Stimulated activated CD4-positive, alpha-beta T cell treated with anti-CD3 and anti-CD28 coated beads, Interleukin-1b, Interleukin-23, amount 100 ng/mL, for 24 hours (primary cell): Measurements from ENCODE around the gene NUDT4.
A peak's percentile ranks its signal among the peaks of the same experiment; 100 is the strongest.
"Not testable (repeated sequence)": the region's sequence is repeated elsewhere in the genome, so short reads cannot be mapped to it uniquely, and the experiment has no call there.

ENCODE experiments used
- DNase-seq, 4 experiments: peaks; one replicate each; pipeline ENCODE4 v3.0.0-alpha.2; 2020; ENCODE audit warnings: low read depth in 4 of 4, low spot score in 1 of 4

Gene NUDT4

GRCh38 chr12:93399183-93399863 lies 21.6 kb downstream of the NUDT4 start:
- not testable (repeated sequence) for DNase-seq

GRCh38 chr12:93402333-93403311 lies 24.9 kb downstream of the NUDT4 start:
- DNase-seq = peak in 1 of 4 experiments; percentile 23

DNA sequence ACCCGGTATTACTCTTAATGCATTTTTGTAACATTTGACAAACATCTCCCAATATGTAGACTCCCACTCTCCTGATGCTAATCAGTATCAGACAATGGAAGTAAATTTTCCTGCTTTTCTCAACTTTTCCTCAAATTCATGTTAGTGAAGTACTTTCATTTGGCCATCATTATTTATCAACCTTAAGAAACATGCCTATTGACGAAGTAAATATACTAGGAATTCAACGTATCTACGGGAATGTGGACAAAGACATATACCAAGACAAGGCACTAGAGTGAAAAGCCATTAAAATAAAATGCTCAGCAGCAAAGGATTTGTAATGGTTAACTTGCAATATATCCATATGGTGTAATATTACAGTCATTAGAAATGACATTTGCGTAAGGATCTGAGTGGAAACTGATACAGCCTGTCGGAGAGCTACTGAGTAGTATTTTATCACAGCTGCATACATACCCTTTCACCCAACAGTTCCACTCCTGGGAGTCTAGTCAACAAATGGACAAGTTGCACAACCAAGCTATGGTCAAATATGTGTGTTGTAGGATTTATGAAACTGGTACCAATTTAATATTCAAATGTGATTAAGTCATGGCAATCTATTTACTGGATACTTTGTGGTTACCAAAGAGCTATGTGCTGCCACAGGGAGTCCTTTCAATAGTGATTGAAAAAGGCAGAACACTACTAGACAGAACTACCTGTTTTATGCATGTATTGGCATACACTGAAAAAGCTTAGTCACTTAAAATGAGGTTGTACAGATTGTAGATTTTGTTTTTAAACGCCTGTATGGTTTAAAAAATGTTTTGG lies 26.5 kb downstream of the NUDT4 start:
- DNase-seq = no peak

DNA sequence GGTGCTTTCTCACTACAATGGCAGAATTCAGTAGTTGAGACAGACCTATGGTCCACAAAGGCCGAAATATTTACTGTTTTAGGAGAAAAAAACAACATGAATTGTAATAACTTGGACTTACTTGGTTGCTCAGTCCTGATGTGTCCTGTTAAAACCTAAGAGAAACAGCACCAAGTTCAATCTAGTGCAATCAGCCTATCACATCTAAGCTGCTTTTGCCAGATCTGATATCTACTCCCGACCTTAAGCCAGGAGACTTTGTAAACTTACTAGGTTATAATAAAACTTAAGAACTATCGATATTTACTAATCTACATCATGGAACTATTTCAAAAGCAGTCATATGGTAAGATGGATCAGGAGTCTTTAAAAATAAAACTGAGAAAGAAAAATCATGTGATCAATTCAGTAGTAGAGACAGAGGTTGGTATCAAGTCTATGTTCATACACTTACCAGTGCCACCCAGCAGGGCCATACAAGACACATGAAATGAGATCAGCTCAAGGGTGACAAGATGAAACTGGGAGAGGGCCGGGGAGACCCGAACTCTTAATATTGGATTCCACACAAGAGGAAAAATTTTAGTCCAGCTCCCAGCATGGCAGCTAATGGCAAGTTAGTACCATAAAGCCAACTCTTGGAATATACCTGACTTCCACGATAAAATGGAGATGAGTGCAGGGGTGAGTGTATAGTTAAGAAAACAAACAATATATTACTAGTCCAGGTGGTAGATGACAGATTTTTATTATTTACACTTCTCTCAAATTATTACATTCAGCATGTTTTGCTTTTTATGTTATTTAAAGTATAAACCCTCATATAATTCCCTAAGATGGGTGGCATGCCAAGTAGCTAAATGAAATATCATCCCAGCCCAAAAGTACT lies 27.5 kb downstream of the NUDT4 start:
- DNase-seq = no peak

DNA sequence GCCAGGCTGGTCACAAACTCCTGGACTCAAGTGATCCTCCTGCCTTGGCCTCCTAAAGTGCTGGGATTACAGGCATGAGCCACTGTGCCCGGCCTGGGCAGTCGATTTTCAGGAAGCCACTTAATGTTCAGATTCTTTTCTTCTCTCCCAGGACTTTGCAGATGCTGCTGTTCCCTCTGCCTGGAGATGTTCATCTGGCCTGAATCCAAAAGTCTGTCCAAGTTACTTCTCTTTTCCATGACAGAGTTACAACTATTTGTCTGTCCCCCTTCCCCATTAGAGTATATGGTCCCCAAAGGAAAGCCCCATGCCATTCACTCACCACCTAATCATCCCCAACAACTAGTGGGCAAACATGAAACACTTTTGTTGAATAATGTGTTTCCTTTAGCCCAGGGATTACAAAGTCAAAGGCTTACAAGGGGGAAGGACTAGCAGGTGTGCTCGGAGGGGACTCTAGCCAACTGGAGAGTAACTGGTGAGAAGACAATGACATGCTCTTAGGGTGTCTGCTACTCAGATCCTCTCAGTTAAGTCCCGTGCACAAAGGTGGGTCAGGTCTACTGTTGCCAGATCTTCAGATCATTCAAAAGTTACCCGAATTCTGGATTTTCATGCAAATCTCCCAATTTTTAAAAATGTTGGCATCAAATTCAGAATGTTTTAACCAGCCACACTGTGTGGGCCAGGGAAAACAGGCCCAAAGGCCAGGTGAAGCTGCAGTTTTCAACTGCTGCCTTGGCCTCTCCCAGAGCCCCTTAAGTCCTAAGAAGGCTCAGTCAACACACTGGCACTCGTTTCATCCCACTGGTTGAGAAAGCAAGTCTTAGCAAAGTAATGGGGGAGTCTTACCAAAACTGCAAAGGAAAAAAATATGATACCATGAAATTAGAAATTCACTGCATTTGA lies 29.6 kb downstream of the NUDT4 start:
- DNase-seq = no peak

DNA sequence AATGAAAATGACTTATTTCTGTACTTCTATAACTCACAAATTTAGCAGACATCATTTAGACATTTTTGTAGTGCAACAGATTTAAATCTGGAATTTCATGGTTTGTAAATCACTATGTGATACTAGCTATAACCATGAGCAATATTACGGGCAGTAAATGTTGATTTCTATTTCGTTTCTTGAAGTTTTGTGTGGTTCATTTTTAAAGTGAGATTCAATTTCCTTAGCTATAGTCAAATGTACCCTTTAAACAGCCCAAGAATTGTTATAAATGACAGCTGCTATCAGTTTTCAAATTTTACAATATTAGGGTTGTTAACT lies 30.2 kb downstream of the NUDT4 start:
- DNase-seq = no peak

DNA sequence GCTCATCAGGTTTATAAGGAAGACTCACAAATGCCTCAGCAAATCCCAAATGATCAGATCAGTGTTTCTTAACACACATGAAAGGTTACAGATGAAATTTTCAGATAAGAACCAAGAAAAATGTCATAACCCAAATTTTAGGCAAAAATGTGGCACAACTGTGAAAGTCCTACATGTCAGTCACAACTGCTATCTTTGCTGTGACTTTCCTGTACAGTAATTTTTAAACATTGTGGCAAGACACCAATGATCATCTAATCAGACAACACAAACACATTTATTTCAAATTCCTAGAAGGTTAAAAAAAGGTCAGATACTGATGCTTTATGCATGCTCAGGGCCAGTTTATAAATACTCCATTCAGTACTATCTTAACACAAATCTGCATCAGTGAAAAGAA lies 31.1 kb downstream of the NUDT4 start:
- DNase-seq = no peak

DNA sequence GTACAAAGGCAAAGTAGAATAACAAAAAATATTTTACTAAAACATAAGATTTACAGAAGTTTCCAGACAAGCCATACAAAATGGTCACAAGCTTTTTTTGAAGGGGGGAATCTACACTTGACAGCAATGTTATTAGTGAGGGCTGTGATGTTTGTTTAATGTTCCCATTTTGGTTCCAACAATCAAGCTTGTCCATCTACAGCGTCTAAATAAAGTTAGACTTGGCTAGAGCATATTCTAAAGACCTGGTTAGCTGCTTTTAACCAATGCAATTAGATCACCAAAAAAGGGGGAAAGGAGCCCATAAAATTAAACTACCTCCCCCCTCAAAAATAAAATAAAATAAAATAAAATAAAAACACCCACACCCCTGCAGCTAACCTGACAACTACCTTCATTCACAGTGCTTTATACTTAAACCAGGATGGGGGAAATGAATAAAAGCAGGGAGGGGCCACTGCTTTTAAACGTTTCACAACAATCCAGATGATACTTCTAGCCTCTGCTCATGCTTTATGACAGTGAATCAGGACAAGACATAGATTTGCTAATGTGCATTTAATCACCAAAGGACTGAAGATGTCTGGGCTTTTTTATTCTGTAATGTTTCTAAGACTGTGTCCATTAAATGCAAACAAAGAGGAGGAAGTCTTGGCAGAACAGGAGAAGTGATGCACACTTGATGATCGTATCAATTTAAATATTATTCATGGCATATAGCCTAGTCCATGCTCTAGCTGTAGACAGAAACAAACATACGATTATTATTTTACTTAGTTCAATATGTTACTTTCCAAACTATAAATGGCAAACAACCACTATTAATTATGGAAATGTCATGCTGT lies 31.8 kb downstream of the NUDT4 start:
- not testable (repeated sequence) for DNase-seq

DNA sequence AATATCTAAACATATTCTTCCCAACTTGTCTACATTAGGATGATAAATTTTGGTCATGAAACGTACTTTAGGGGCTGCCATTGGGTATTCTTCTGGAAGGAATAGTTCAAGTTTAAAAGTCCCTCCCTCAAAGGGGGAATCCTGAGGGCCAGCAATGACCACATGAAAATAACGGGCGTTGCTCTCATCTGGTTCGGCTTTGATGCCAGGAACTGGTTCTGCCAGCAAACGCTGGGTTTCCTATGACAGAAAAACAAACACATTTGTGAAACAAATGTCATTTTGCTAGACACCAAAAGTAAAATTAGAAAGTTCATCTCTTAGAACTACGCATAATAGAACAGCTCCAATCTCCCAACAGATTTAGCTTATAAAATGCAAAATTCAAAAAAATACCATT lies 33.3 kb downstream of the NUDT4 start:
- not testable (repeated sequence) for DNase-seq

GRCh38 chr12:93412396-93412795 lies 34.7 kb downstream of the NUDT4 start:
- DNase-seq = not testable (repeated sequence)

- no peak for DNase-seq
Measured at GRCh38 chr12:93413064-93413463, 35.3 kb downstream of the NUDT4 start.

DNA sequence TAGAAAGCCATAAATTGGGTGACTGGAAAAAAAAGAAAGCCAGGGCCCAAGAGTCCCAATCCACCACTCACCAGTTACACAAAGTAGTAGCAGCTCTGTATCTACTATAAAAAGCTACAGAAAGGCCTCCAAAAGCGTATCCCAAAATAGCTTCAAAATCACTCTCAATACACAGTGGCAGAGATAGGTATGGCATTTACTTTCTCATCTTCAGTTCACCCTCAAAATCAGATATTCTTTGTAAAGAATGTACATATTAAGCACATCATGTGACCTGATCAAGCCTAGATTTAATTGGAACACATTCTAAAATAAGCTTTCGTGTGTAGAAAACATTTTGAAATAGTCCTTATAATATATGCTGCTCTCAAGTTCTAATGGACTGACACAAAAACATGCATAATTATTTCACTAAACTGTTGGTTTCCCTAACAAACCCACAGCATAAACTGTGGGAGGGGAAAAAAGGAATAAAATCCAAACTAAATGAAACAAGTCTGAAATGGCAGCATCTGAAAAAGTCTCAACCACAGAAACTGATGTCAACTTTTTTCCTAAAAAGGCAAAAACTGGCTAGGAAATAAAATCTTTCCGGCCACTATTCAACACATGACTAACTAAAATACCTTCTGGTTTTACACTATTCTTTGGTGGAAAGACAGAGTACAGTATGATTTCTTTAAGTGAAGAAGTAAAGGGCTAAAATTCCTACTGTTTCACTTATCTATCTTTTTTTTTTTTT lies 38.2 kb downstream of the NUDT4 start:
- DNase-seq = no peak

DNA sequence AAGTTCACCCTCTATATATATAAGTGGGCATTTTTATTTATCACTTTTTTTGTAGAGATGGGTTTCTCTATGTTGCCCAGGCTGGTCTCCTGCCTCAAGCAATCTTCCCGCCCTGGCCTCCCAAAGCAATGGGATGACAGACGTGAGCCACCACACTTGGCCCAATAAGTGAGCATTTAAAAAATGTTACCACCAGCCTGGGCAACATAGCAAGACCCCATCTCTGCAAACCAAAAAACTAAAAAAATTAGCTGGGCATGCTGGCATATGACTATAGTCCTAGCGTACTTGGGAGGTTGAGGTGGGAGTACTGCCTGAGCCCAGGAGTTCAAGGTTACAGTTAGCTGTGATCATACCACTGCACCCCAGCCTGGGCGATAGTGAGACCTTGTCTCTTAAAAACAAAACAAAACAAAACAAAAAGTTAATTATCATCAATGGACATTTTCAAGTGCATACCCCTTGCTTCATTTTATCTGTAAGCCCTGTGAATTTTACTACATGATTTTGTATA lies 40.3 kb downstream of the NUDT4 start:
- DNase-seq = no peak

DNA sequence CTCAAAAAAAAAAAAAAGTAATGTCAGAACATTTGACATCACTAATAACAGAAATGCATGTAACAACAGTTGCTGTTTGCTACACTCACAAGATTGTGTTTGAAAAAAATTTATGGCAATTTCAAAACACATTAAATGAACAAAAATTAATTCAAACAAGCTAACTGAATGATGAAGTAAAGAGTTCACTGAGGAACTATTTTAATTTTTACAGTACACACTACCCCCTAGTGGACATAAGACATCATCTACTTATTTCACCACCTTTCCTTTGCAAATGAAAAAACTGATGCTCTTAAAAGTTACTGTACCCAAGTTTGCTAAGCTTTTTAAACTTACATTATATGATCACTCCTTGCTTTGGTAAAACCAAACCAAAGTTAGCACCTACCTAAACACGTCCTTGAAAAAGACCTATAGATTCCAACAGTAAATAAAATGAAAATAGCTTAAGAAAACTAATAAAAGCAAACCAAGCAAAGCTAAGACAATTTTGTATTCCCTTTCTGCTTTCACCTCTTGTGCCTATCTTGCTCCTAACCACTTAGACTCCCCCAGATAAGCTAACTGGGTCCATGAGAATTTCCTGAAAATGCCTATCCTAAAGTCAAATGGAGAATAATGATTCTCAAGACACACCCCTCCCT lies 41.8 kb downstream of the NUDT4 start:
- no peak for DNase-seq

- no peak for DNase-seq
Measured at GRCh38 chr12:93422050-93422449, 44.3 kb downstream of the NUDT4 start.

DNA sequence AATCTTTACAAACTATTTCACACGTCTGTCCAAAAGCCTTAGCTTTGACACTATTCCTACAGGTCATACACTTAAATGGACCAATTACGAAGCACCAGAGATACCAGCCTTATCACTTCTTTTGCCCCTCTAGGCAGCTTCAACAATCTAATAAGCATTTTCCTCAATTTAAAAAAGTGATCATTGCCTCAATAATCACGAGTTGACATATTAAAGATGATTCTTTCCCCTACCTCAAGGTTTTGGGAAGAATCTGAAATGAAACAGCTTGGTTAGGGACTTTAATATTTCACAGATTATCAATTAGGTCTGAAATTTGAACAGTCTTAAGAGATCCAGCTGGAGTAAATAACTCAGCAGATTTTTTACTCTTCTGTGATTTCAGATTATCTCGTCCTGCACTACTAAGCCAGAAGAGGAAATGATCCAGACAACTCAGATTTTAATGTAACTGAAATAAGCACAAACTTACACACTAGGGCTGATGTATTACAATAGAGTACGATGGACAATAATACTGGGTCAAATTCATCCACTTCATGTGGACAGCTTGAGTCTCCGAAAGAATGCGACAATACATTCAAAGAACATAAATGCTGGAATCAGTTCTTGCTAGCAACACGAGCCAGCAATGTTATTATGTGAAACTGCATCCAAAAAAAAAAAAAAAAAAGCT lies 48.1 kb downstream of the NUDT4 start:
- no peak for DNase-seq

- DNase-seq = no peak
Measured at GRCh38 chr12:93426412-93426805, 48.7 kb downstream of the NUDT4 start.
